ENCODE measurements around the gene GATD1.
A peak's percentile ranks its signal among the peaks of the same experiment; 100 is the strongest.

Gene GATD1

GRCh38 chr11:760236-760635, 17.1 kb downstream of the GATD1 start:
- Histone ChIP-seq H3K4me2 (ENCODE audit: low read length) (no peak overlapping the region), H3K4me3 (ENCODE audit: low read depth, low read length) (no peak overlapping the region), H2AFZ (no peak overlapping the region), H3K36me3 (ENCODE audit: control insufficient read depth, insufficient read depth, low read length) (no peaks in the 10 kb centered on the region), H3K4me1 (no peaks in the 10 kb centered on the region), H3K79me2 (no peaks in the 10 kb centered on the region), H3K27me3 (ENCODE audit: control insufficient read depth, insufficient read depth, low read length) (no peaks in the 10 kb centered on the region), H3K9me3 (ENCODE audit: control insufficient read depth, low read length) (no peaks in the 10 kb centered on the region), H3K27ac (no peak overlapping the region), H3K9ac (no peak overlapping the region)
- TF ChIP-seq CTCF (IDR thresholded peaks at IDR 0.05) = no peak

- Histone ChIP-seq H3K9ac (no peak overlapping the region), H3K36me3 (ENCODE audit: control insufficient read depth, insufficient read depth, low read length) (no peaks in the 10 kb centered on the region), H3K79me2 (peaks cover 6% of the 10 kb centered on the region), H3K4me2 (ENCODE audit: low read length) (no peak overlapping the region), H3K4me3 (ENCODE audit: low read depth, low read length) (no peak overlapping the region), H3K27me3 (ENCODE audit: control insufficient read depth, insufficient read depth, low read length) (no peaks in the 10 kb centered on the region), H3K9me3 (ENCODE audit: control insufficient read depth, low read length) (no peaks in the 10 kb centered on the region), H3K4me1 (no peaks in the 10 kb centered on the region), H3K27ac (no peak overlapping the region), H2AFZ (no peak overlapping the region)
- no peak for TF ChIP-seq CTCF (IDR thresholded peaks at IDR 0.05)
Observed at GRCh38 chr11:749731-750130, 27.6 kb downstream of the GATD1 start.

GRCh38 chr11:748007-748359, 29.3 kb downstream of the GATD1 start:
- no peak overlapping the region for H3K9ac ChIP-seq

GRCh38 chr11:747158-748006, 29.9 kb downstream of the GATD1 start, which contains the start of gene TALDO1:
Gene TALDO1 (plus strand): TSS chr11:747464. CDS start chr11:747482, 18 bp downstream.
- no peaks in the 10 kb centered on the region for H3K9me3 ChIP-seq (ENCODE audit: control insufficient read depth, low read length)

More at GRCh38 chr11:748007-748359, 29.3 kb downstream of the GATD1 start:
- peak overlapping the region; percentile 69 for H3K4me2 ChIP-seq (ENCODE audit: low read length)
- H3K9me3 ChIP-seq (ENCODE audit: control insufficient read depth, low read length) = no peaks in the 10 kb centered on the region
- no peak for TF ChIP-seq CTCF (IDR thresholded peaks at IDR 0.05)
- no peak overlapping the region for H2AFZ ChIP-seq
- H3K27ac ChIP-seq = no peak overlapping the region
- H3K27me3 ChIP-seq (ENCODE audit: control insufficient read depth, insufficient read depth, low read length) = no peaks in the 10 kb centered on the region
- H3K4me3 ChIP-seq (ENCODE audit: low read depth, low read length) = peak overlapping the region; percentile 65
- no peaks in the 10 kb centered on the region for H3K36me3 ChIP-seq (ENCODE audit: control insufficient read depth, insufficient read depth, low read length)
- H3K79me2 ChIP-seq = peaks cover 6% of the 10 kb centered on the region
- H3K4me1 ChIP-seq = no peaks in the 10 kb centered on the region

More at GRCh38 chr11:747158-748006, 29.9 kb downstream of the GATD1 start, which contains the start of gene TALDO1:
- no peaks in the 10 kb centered on the region for H3K4me1 ChIP-seq
- H3K36me3 ChIP-seq (ENCODE audit: control insufficient read depth, insufficient read depth, low read length) = no peaks in the 10 kb centered on the region
- peak within 1 kb of the TSS; percentile 65 for H3K4me3 ChIP-seq (ENCODE audit: low read depth, low read length)
- H3K79me2 ChIP-seq = peaks cover 2% of the 10 kb centered on the region
- H3K9ac ChIP-seq = no peak within 1 kb of the TSS
- H3K4me2 ChIP-seq (ENCODE audit: low read length) = peak within 1 kb of the TSS; percentile 78
- no peak within 1 kb of the TSS for H3K27ac ChIP-seq
- peak; percentile 4 for TF ChIP-seq CTCF (IDR thresholded peaks at IDR 0.05)
- no peaks in the 10 kb centered on the region for H3K27me3 ChIP-seq (ENCODE audit: control insufficient read depth, insufficient read depth, low read length)
- H2AFZ ChIP-seq = peak within 1 kb of the TSS; percentile 86
